ENCODE measurements around the gene CACNB4.
"Not testable (repeated sequence)": the region's sequence is repeated elsewhere in the genome, so short reads cannot be mapped to it uniquely, and the experiment has no call there.

Gene CACNB4

GRCh38 chr2:151972241-151973012 is 126.4 kb downstream of the CACNB4 start:
- DNase-seq: no peak

GRCh38 chr2:151971301-151972051 is 127.4 kb downstream of the CACNB4 start:
- no peak for DNase-seq

GRCh38 chr2:151968770-151969470 is 129.9 kb downstream of the CACNB4 start:
- DNase-seq: no peak

- DNase-seq: no peak
Observed at GRCh38 chr2:151967829-151968722, 130.8 kb downstream of the CACNB4 start.

- DNase-seq: no peak
Observed at GRCh38 chr2:151965884-151966283, 133.0 kb downstream of the CACNB4 start.

GRCh38 chr2:151961558-151961957 is 137.3 kb downstream of the CACNB4 start:
- no peak for DNase-seq

- no peak for DNase-seq
Observed at GRCh38 chr2:151959238-151959637, 139.6 kb downstream of the CACNB4 start.

- no peak for DNase-seq
Observed at GRCh38 chr2:151953467-151953866, 145.4 kb downstream of the CACNB4 start.

GRCh38 chr2:151952691-151953456 is 146.0 kb downstream of the CACNB4 start:
- no peak for DNase-seq

GRCh38 chr2:151947813-151948165 is 151.1 kb downstream of the CACNB4 start:
- no peak for DNase-seq

GRCh38 chr2:151946899-151947812 is 151.7 kb downstream of the CACNB4 start:
- no peak for DNase-seq

GRCh38 chr2:151946250-151946884 is 152.5 kb downstream of the CACNB4 start:
- no peak for DNase-seq

GRCh38 chr2:151945602-151946001 is 153.2 kb downstream of the CACNB4 start:
- DNase-seq: no peak

GRCh38 chr2:151945186-151945585 is 153.7 kb downstream of the CACNB4 start:
- no peak for DNase-seq

GRCh38 chr2:151943461-151943860 is 155.4 kb downstream of the CACNB4 start:
- DNase-seq: no peak

GRCh38 chr2:151942540-151943205 is 156.2 kb downstream of the CACNB4 start:
- not testable (repeated sequence) for DNase-seq

- no peak for DNase-seq
Observed at GRCh38 chr2:151937966-151938365, 160.9 kb downstream of the CACNB4 start.

GRCh38 chr2:151936626-151937025 is 162.2 kb downstream of the CACNB4 start:
- DNase-seq: no peak

GRCh38 chr2:151933266-151933804 is 165.5 kb downstream of the CACNB4 start:
- DNase-seq: no peak

Data from NCI-H226 (cell line).